A549 (cell line): ENCODE results near the gene KRT35. TPM values are rescaled to one million over a fixed set of nuclear protein-coding genes. Genes with fewer than 3 reads are reported as not detected.

ENCODE experiments used
- ATAC-seq, 2 experiments: fragments of 200-7000 bp in 1 of 2; fragments of >200 bp in 1 of 2; cut with Nextera tagmentation in 1 of 2; cut with Tn5 transposase in 1 of 2; 3 replicates each; pipeline versions ENCODE4 v1.8.0 to v1.9.1; 2018 to 2020; ENCODE audit warnings: mild to moderate bottlenecking in 1 of 2, moderate library complexity in 1 of 2
- CTCF ChIA-PET: fragments of 300-600 bp; sonication (Branson Sonifier 250); formaldehyde crosslinking; extraction: SDS; loops from one replicate; lab custom pipeline; 2021; ENCODE audit warnings: antibody characterized with exemption, inconsistent platforms; lab: Yijun Ruan, JAX
- POLR2A ChIA-PET: fragments of 350-600 bp; formaldehyde crosslinking; extraction: SDS; loops from one replicate; lab custom pipeline; 2021; ENCODE audit warnings: antibody characterized with exemption, inconsistent platforms; lab: Yijun Ruan, JAX
- DNase-seq, 2 experiments: peaks; one replicate each; pipeline versions ENCODE4 v3.0.0 to v3.0.0-alpha.2; 2011 to 2016; ENCODE audit warnings: low read depth in 1 of 2, low spot score in 1 of 2
- FAIRE-seq: peaks from 2 replicates; lab custom pipeline; 2011; peaks lifted over from hg19 to GRCh38; lab: Jason Lieb, UNC
- H3K27ac ChIP-seq, 2 experiments: fragments of >200 bp; sonication (Bioruptor Twin); formaldehyde crosslinking; 3 replicates each; pipeline ENCODE4 v1.5.1; 2016 to 2017
- H3K4me1 ChIP-seq: fragments of >200 bp; sonication (Bioruptor Twin); formaldehyde crosslinking; 3 replicates; pipeline ENCODE4 v1.6.1; 2016
- H3K4me2 ChIP-seq: fragments of >200 bp; sonication (Bioruptor Twin); formaldehyde crosslinking; 3 replicates; pipeline ENCODE4 v1.6.1; 2016
- H3K4me3 ChIP-seq: fragments of >200 bp; sonication (Bioruptor Twin); formaldehyde crosslinking; 3 replicates; pipeline ENCODE4 v1.5.1; 2016
- H3K9me3 ChIP-seq: fragments of >200 bp; sonication (Bioruptor Twin); formaldehyde crosslinking; 3 replicates; pipeline ENCODE4 v1.6.1; 2016
- BCL3 ChIP-seq: fragments of >200 bp; sonication (Bioruptor Twin); formaldehyde crosslinking; IDR thresholded peaks from 3 replicates; pipeline ENCODE4 v1.6.1; 2016
- CEBPB ChIP-seq, 2 experiments: fragments of >200 bp in 1 of 2; sonication (Bioruptor Twin) in 1 of 2; formaldehyde crosslinking in 1 of 2; IDR thresholded peaks; 2 replicates each; pipeline ENCODE4 v1.6.1; 2012 to 2016
- ESRRA ChIP-seq: fragments of 150-350 bp; IDR thresholded peaks from 2 replicates; pipeline ENCODE4 v1.6.1; 2014; ENCODE audit warnings: mild to moderate bottlenecking, low read length, borderline replicate concordance
- GATA3 ChIP-seq: IDR thresholded peaks from 2 replicates; pipeline ENCODE4 v1.6.1; 2012; ENCODE audit warnings: borderline replicate concordance
- HOXB13 ChIP-seq: fragments of 250-450 bp; sonication (Bioruptor Pico); IDR thresholded peaks from 2 replicates; pipeline ENCODE4 v1.5.0; 2020; ENCODE audit warnings: low read depth, mild to moderate bottlenecking, moderate library complexity
- POLR2A ChIP-seq: IDR thresholded peaks from 2 replicates; pipeline ENCODE4 v1.6.1; 2012; ENCODE audit warnings: mild to moderate bottlenecking, low read length
- REST ChIP-seq: fragments of 200-600 bp; sonication (generic); IDR thresholded peaks from 2 replicates; pipeline ENCODE4 v1.6.1; 2016; ENCODE audit warnings: antibody characterized with exemption, mild to moderate bottlenecking, moderate library complexity
- WGBS: methylation state at CpG from one replicate; pipeline ENCODE4 v1.1.6; 2017; ENCODE audit errors: missing lambda C conversion rate; 5-methylcytosine and 5-hydroxymethylcytosine counted together
- polyA plus RNA-seq, 4 experiments: library from polyadenylated mRNA; depleted of rRNA in 3 of 4; stranded (reverse); fragments of >200 nt; fragmentation: RNase III in 1 of 4; extraction: RNeasy Plus Mini Kit Qiagen cat#74134 plus additional on column Dnase treatment in 1 of 4; gene quantifications; 2 replicates in 3 of 4; 3 replicates in 1 of 4; pipeline ENCODE4 v1.2.3, GENCODE V29; 2011 to 2017
- TF ChIP-seq, protein P1 (sequence below): fragments of >200 bp; sonication (Bioruptor Twin); formaldehyde crosslinking; IDR thresholded peaks from 3 replicates; pipeline ENCODE4 v1.5.1; 2016
- TF ChIP-seq, protein P2 (sequence below): IDR thresholded peaks from 2 replicates; pipeline ENCODE4 v1.6.1; 2012; ENCODE audit warnings: low read depth, borderline replicate concordance
- TF ChIP-seq, protein P3 (sequence below): fragments of 250-450 bp; sonication (Bioruptor Pico); IDR thresholded peaks from 2 replicates; pipeline ENCODE4 v1.5.0; 2021; ENCODE audit warnings: mild to moderate bottlenecking, moderate library complexity, borderline replicate concordance

KRT35 gene
- polyA plus RNA-seq, 2 of the 4 experiments (the other 2 are of a cell fraction), result not detected

GRCh38 chr17:41505007-41505808 is 24.3 kb upstream of the KRT35 start, which contains the start of gene KRT13:
KRT13 (minus strand) TSS chr17:41505612; CDS start chr17:41505550, 62 bp downstream.
- ChIA-PET CTCF (interaction anchor here (0.7 to 20.5 kb wide), 11 partner anchors 8 to 702 kb away, joined by 3 to 163 read pairs (median 4); partner anchors contain the start of genes KRT15 and KRT36), POLR2A (interaction anchor here (1.5 kb wide), 1 partner anchor 25 kb away, joined by 3 read pairs; no protein-coding TSS in a partner anchor)
- H3K4me1 ChIP-seq, result peaks cover 4% of the 10 kb centered on the region
- H3K4me2 ChIP-seq, result no peak within 1 kb of the TSS
- TF ChIP-seq GATA3 (no peak), CEBPB (IDR thresholded peaks at IDR 0.05) (no peak), ESRRA (no peak), POLR2A (no peak), REST (no peak)
- TF ChIP-seq, protein P1, sequence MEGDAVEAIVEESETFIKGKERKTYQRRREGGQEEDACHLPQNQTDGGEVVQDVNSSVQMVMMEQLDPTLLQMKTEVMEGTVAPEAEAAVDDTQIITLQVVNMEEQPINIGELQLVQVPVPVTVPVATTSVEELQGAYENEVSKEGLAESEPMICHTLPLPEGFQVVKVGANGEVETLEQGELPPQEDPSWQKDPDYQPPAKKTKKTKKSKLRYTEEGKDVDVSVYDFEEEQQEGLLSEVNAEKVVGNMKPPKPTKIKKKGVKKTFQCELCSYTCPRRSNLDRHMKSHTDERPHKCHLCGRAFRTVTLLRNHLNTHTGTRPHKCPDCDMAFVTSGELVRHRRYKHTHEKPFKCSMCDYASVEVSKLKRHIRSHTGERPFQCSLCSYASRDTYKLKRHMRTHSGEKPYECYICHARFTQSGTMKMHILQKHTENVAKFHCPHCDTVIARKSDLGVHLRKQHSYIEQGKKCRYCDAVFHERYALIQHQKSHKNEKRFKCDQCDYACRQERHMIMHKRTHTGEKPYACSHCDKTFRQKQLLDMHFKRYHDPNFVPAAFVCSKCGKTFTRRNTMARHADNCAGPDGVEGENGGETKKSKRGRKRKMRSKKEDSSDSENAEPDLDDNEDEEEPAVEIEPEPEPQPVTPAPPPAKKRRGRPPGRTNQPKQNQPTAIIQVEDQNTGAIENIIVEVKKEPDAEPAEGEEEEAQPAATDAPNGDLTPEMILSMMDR, result no peak
- 72% methylated on average over 17 of the region's 17 CpGs for WGBS
- no peak within 1 kb of the TSS for H3K27ac ChIP-seq
- H3K4me3 ChIP-seq, result no peak within 1 kb of the TSS
- no peak for DNase-seq
- no peak for FAIRE-seq
- H3K9me3 ChIP-seq, result no peaks in the 10 kb centered on the region
- no peak for ATAC-seq

DNA sequence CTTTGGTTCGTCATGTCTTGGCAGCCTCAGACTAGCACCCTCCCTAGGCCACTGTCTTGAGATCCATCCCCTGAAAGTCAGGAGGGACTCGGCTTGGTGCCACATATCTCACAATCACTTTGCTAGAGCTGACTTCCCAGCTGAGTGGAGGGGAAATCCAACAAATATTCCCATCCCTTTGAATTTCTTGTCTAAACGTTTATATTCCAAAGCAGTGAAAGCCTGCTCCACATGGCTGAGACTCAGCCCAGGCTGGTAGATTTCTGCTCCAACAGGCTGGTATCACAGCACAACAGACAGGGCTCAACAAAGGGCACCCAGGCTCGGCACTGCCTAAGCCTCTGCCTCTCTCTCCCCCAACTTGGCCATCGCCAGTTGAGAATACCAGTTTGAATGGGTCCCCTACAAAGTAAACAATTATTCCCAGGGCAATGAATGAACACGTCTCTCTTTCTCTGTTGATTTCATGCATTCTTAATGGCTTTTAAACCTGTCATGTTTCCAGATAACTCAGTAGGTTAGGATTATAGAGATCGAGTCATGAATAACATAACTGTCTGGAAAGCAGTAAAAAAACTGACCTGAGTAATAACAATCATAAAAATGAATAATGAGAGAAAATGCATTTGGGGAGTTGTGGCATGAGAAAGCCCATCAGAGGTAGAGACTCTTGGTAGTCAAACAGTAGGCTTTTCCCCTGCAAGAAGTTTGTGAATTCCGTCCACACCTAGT is 23.5 kb upstream of the KRT35 start:
- Histone ChIP-seq H3K4me2 (no peak overlapping the region), H3K27ac (no peak overlapping the region), H3K4me1 (peaks cover 11% of the 10 kb centered on the region), H3K9me3 (no peaks in the 10 kb centered on the region), H3K4me3 (no peak overlapping the region)
- ATAC-seq (no peak), DNase-seq (no peak), FAIRE-seq (no peak)
- POLR2A ChIA-PET, result interaction anchor here (1.5 kb wide), 1 partner anchor 26 kb away, joined by 3 read pairs; no protein-coding TSS in a partner anchor
- 68% methylated on average over 8 of the region's 8 CpGs for WGBS
- CTCF ChIA-PET, result interaction anchor here (0.8 to 20.5 kb wide), 8 partner anchors 8 to 647 kb away, joined by 3 to 163 read pairs (median 6); partner anchors contain the start of gene KRT15
- TF ChIP-seq, protein P2, sequence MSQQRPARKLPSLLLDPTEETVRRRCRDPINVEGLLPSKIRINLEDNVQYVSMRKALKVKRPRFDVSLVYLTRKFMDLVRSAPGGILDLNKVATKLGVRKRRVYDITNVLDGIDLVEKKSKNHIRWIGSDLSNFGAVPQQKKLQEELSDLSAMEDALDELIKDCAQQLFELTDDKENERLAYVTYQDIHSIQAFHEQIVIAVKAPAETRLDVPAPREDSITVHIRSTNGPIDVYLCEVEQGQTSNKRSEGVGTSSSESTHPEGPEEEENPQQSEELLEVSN, result no peak
- no peak for TF ChIP-seq BCL3
- no peak for TF ChIP-seq HOXB13 (CRISPR knock-in tag)

GRCh38 chr17:41503202-41503601 is 22.3 kb upstream of the KRT35 start:
- DNase-seq, result no peak
- Histone ChIP-seq H3K4me3 (no peak overlapping the region), H3K27ac (no peak overlapping the region)
- no peak for ATAC-seq
- FAIRE-seq, result no peak
- TF ChIP-seq, protein P3, sequence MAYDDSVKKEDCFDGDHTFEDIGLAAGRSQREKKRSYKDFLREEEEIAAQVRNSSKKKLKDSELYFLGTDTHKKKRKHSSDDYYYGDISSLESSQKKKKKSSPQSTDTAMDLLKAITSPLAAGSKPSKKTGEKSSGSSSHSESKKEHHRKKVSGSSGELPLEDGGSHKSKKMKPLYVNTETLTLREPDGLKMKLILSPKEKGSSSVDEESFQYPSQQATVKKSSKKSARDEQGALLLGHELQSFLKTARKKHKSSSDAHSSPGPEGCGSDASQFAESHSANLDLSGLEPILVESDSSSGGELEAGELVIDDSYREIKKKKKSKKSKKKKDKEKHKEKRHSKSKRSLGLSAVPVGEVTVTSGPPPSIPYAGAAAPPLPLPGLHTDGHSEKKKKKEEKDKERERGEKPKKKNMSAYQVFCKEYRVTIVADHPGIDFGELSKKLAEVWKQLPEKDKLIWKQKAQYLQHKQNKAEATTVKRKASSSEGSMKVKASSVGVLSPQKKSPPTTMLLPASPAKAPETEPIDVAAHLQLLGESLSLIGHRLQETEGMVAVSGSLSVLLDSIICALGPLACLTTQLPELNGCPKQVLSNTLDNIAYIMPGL (CRISPR knock-in tag), result no peak
- TF ChIP-seq, all 56 proteins: peak for 0
- Histone ChIP-seq H3K9me3 (no peaks in the 10 kb centered on the region), H3K4me2 (no peak overlapping the region), H3K4me1 (peaks cover 11% of the 10 kb centered on the region)
- 84% methylated on average over 9 of the region's 9 CpGs for WGBS
- ChIA-PET POLR2A (no interaction called here), CTCF (interaction anchor here (0.8 to 20.5 kb wide), 7 partner anchors 8 to 646 kb away, joined by 3 to 163 read pairs (median 5); partner anchors contain the start of gene KRT15)
